ENCODE data around the gene UTS2R. TPM values are rescaled to one million over a fixed set of nuclear protein-coding genes. Genes with fewer than 3 reads are reported as not detected.

The UTS2R gene
- total RNA-seq, 1 experiment from 2014 or later, result 0.46 TPM

GRCh38 chr17:82349287-82349701 is 22.3 kb upstream of the UTS2R start:
- DNase-seq (ENCODE audit: low spot score) (no peak), ATAC-seq (no peak)
- H3K9me3 Mint-ChIP-seq, result no peaks in the 10 kb centered on the region
- H3K27ac Mint-ChIP-seq, result no peak overlapping the region
- no peaks in the 10 kb centered on the region for H3K27me3 Mint-ChIP-seq (ENCODE audit: low read depth)
- no peak for TF ChIP-seq CTCF (IDR thresholded peaks at IDR 0.05)
- TF ChIP-seq MXD4 (CRISPR knock-in tag; IDR thresholded peaks at IDR 0.05; ENCODE audit: borderline replicate concordance), result no peak
- no peak for TF ChIP-seq FOXJ3 (CRISPR knock-in tag; IDR thresholded peaks at IDR 0.05; ENCODE audit: borderline replicate concordance)
- no peak for TF ChIP-seq ZBTB43 (CRISPR knock-in tag; IDR thresholded peaks at IDR 0.05)
- no peak for TF ChIP-seq E2F4 (CRISPR knock-in tag; IDR thresholded peaks at IDR 0.05; ENCODE audit: borderline replicate concordance, low read depth)
- no peak for TF ChIP-seq NR1H2 (CRISPR knock-in tag; IDR thresholded peaks at IDR 0.05)
- no peak for TF ChIP-seq CDX4 (CRISPR knock-in tag; IDR thresholded peaks at IDR 0.05; ENCODE audit: borderline replicate concordance)
- no peak for TF ChIP-seq FOXP4 (CRISPR knock-in tag; IDR thresholded peaks at IDR 0.05)
- TF ChIP-seq GTF2I (CRISPR knock-in tag; conservative IDR thresholded peaks at IDR 0.05), result no peak
- no peak for TF ChIP-seq PRRX2 (CRISPR knock-in tag; IDR thresholded peaks at IDR 0.05)
- TF ChIP-seq ZNF532 (CRISPR knock-in tag; IDR thresholded peaks at IDR 0.05; ENCODE audit: borderline replicate concordance), result no peak
- no peak for TF ChIP-seq ZNF396 (CRISPR knock-in tag; IDR thresholded peaks at IDR 0.05; ENCODE audit: borderline replicate concordance)
- TF ChIP-seq USF2 (CRISPR knock-in tag; IDR thresholded peaks at IDR 0.05), result no peak
- no peak for TF ChIP-seq MYBL2 (CRISPR knock-in tag; IDR thresholded peaks at IDR 0.05)
- TF ChIP-seq AR (CRISPR knock-in tag; IDR thresholded peaks at IDR 0.05), result no peak
- no peak for TF ChIP-seq IRF2 (CRISPR knock-in tag; IDR thresholded peaks at IDR 0.05; ENCODE audit: borderline replicate concordance, low read depth)
- TF ChIP-seq NFATC4 (CRISPR knock-in tag; IDR thresholded peaks at IDR 0.05), result no peak
- TF ChIP-seq KAT7 (CRISPR knock-in tag; IDR thresholded peaks at IDR 0.05; ENCODE audit: borderline replicate concordance), result no peak
- no peak overlapping the region for H3K4me3 Mint-ChIP-seq
- ChIA-PET POLR2A (no interaction called here), CTCF (interaction anchor here (1.0 to 1.2 kb wide), 2 partner anchors 49 to 75 kb away, joined by 3 to 4 read pairs; no protein-coding TSS in a partner anchor)
- no peaks in the 10 kb centered on the region for H3K36me3 Mint-ChIP-seq
- H3K4me1 Mint-ChIP-seq, result no peaks in the 10 kb centered on the region

All from WTC11 (cell line).